Breast epithelium (tissue), 4 donors: ENCODE results near the gene FRMD4A. TPM values are rescaled to one million over a fixed set of nuclear protein-coding genes. Genes with fewer than 3 reads are reported as not detected.
A peak's percentile ranks its signal among the peaks of the same experiment; 100 is the strongest.
"Not testable (repeated sequence)": the region's sequence is repeated elsewhere in the genome, so short reads cannot be mapped to it uniquely, and the experiment has no call there.

ENCODE experiments used
- DNase-seq, 2 donors: peaks; one replicate each; pipeline ENCODE4 v3.0.0-alpha.2; 2019; ENCODE audit warnings: low spot score in 2 of 2
- H3K27ac ChIP-seq, 2 donors: fragments of 200-600 bp; sonication (generic) in 1 of 2; one replicate each; pipeline ENCODE4 v1.5.1; 2016 to 2019; ENCODE audit warnings: mild to moderate bottlenecking in 1 of 2
- H3K27me3 ChIP-seq, 2 donors: fragments of 200-600 bp; sonication (generic) in 1 of 2; one replicate each; pipeline versions ENCODE4 v1.5.1 to v1.6.0; 2017 to 2019; ENCODE audit warnings: control low read depth in 1 of 2, mild to moderate bottlenecking in 1 of 2
- H3K36me3 ChIP-seq: fragments of 200-600 bp; one replicate; pipeline ENCODE4 v1.5.1; 2019
- H3K4me1 ChIP-seq, 2 donors: fragments of 200-600 bp; sonication (generic); one replicate each; pipeline ENCODE4 v1.5.1; 2016 to 2019; ENCODE audit warnings: control low read depth in 1 of 2
- H3K4me3 ChIP-seq, 3 donors: fragments of 200-600 bp; sonication (generic); 1 replicate in 2 of 3; 2 replicates in 1 of 3; pipeline ENCODE4 v1.5.1; 2016 to 2019; ENCODE audit warnings: mild to moderate bottlenecking in 3 of 3, moderate library complexity in 2 of 3
- H3K9me3 ChIP-seq, 2 donors: fragments of 200-600 bp; sonication (generic) in 1 of 2; one replicate each; pipeline ENCODE4 v1.5.1; 2016 to 2019; ENCODE audit warnings: control low read depth in 1 of 2
- CTCF ChIP-seq, 3 donors: fragments of 450-650 bp; IDR thresholded peaks; one replicate each; pipeline ENCODE4 v1.5.1; 2016 to 2017; ENCODE audit warnings: antibody characterized with exemption in 3 of 3, mild to moderate bottlenecking in 3 of 3, moderate library complexity in 3 of 3
- POLR2A ChIP-seq: fragments of 450-650 bp; IDR thresholded peaks from one replicate; pipeline ENCODE4 v1.6.1; 2016; ENCODE audit warnings: antibody characterized with exemption, mild to moderate bottlenecking, moderate library complexity
- POLR2AphosphoS5 ChIP-seq, 3 donors: sonication (generic); formaldehyde crosslinking; IDR thresholded peaks; one replicate each; pipeline ENCODE4 v1.6.1; 2017; ENCODE audit warnings: antibody characterized with exemption in 3 of 3
- intact Hi-C: fragments of 100-400 bp; cut with DNase I; formaldehyde crosslinking; loops from one replicate; pipeline ENCODE4 v1.15.1; 2023; ENCODE audit warnings: low total_unique reads
- total RNA-seq, 3 donors: library from RNA; depleted of rRNA; stranded (reverse); fragments of >200 nt; gene quantifications; one replicate each; pipeline ENCODE4 v1.1.0, GENCODE V29; 2016

Gene FRMD4A
- total RNA-seq, 3 donors from 2014 or later = 27.5 to 107 (median 34.4) TPM

GRCh38 chr10:13831711-13832141 is 499.0 kb downstream of the FRMD4A start:
- Histone ChIP-seq H3K4me1 (no peaks in the 10 kb centered on the region), H3K36me3 (no peaks in the 10 kb centered on the region), H3K4me3 (no peak overlapping the region), H3K9me3 (no peaks in the 10 kb centered on the region), H3K27ac (peak overlapping the region in 1 of 2 donors; percentile 55), H3K27me3 (no peaks in the 10 kb centered on the region)
- no peak for TF ChIP-seq POLR2A
- TF ChIP-seq POLR2AphosphoS5 (IDR thresholded peaks at IDR 0.05) = peak in 1 of 3 donors; percentile 34
- intact Hi-C loops = no loop called here
- no peak for DNase-seq

DNA sequence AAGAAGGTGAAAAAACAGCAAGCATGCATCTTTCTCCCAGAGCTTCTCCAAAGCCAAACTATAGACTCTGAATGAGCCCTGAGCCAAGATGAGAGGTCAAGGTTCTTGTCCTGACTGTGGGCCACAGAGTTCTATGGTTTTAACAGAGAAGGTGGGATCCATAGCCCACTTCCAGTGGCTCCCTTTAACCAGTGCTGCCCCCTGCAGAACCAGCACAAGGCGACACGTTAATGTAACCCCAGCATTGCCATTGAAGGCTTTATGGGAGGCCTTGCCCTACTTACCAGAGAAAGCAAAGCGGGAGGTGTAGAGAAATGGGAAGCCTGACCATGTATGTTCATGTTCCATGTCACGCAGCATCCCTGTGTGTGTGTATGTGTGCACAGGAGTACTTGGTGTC is 500.3 kb downstream of the FRMD4A start:
- H3K4me3 ChIP-seq = no peak overlapping the region
- intact Hi-C loops = no loop called here
- H3K9me3 ChIP-seq = no peaks in the 10 kb centered on the region
- no peak for TF ChIP-seq POLR2AphosphoS5 (IDR thresholded peaks at IDR 0.05)
- no peak for TF ChIP-seq POLR2A
- no peak for TF ChIP-seq CTCF (IDR thresholded peaks at IDR 0.05)
- no peaks in the 10 kb centered on the region for H3K27me3 ChIP-seq
- H3K27ac ChIP-seq = no peak overlapping the region
- no peaks in the 10 kb centered on the region for H3K36me3 ChIP-seq
- H3K4me1 ChIP-seq = no peaks in the 10 kb centered on the region
- DNase-seq = no peak

- Histone ChIP-seq H3K27ac (no peak overlapping the region), H3K4me3 (no peak overlapping the region), H3K4me1 (no peaks in the 10 kb centered on the region), H3K9me3 (no peaks in the 10 kb centered on the region), H3K36me3 (no peaks in the 10 kb centered on the region), H3K27me3 (no peaks in the 10 kb centered on the region)
- intact Hi-C loops = no loop called here
- DNase-seq = no peak
- no peak for TF ChIP-seq CTCF (IDR thresholded peaks at IDR 0.05)
- no peak for TF ChIP-seq POLR2A
- no peak for TF ChIP-seq POLR2AphosphoS5 (IDR thresholded peaks at IDR 0.05)
Observed at GRCh38 chr10:13829790-13830189, 500.9 kb downstream of the FRMD4A start.

DNA sequence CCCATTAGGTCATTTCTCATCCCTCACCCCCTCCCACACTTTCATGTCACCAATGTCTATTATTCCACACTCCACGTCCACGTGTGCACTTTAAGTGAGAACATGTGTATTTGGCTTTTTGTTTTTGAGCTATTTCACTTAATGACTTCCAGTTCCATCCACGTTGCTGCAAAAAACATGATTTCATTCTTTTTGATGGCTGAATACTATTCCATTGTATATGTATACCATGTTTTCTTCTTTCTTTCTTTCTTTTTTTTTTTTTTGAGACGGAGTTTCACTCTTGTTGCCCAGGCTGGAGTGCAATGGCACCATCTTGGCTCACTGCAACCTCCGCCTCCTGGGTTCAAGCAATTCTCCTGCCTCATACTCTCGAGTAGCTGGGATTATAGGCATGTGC is 502.4 kb downstream of the FRMD4A start:
- H3K36me3 ChIP-seq, intact Hi-C loops, H3K27ac ChIP-seq, DNase-seq, H3K27me3 ChIP-seq, H3K4me1 ChIP-seq, H3K9me3 ChIP-seq, H3K4me3 ChIP-seq: not testable (repeated sequence)

DNA sequence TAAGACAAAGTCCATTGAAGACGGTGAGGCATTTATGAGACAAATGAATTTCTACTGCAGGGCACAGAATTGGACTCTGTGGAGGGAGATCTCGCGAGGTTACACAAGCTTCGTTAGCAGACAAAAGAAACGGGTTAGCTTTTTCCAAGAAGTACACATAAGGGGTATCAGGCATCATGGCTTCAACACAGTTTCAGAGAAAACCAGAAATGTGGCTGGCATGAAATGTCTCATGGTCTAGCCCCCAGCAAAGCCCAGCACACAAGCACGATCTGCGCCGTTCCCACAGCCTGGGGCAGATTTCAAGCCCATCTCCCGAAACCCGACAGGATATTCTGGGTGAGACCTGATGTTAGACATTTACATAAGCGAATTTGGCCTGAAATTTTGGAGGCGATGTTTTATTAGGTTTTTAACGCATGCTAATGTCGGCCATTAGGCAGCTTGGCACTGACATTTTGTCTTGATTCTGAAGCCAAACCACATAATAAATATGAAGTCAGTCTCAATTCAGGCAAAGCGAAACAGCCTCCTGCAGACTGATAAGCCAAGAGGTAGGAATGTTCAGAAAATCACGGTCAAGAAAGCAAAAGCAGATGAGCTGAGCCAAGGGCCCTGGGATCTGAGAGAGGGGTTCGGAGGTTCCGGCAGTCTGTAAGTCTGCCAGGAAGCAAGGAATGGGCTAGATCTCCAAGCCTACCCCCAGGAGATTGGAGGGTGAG is 503.5 kb downstream of the FRMD4A start:
- no peak for TF ChIP-seq POLR2AphosphoS5 (IDR thresholded peaks at IDR 0.05)
- no peaks in the 10 kb centered on the region for H3K36me3 ChIP-seq
- H3K27ac ChIP-seq = no peak overlapping the region
- no peaks in the 10 kb centered on the region for H3K9me3 ChIP-seq
- H3K4me1 ChIP-seq = no peaks in the 10 kb centered on the region
- H3K4me3 ChIP-seq = peak overlapping the region; percentile 26 to 47 (median 37)
- DNase-seq = no peak
- intact Hi-C loops = no loop called here
- H3K27me3 ChIP-seq = no peaks in the 10 kb centered on the region

GRCh38 chr10:13823709-13824405 is 506.9 kb downstream of the FRMD4A start:
- no peaks in the 10 kb centered on the region for H3K36me3 ChIP-seq
- no peaks in the 10 kb centered on the region for H3K4me1 ChIP-seq
- no peak for TF ChIP-seq POLR2A
- no peak for TF ChIP-seq POLR2AphosphoS5 (IDR thresholded peaks at IDR 0.05)
- no peak for TF ChIP-seq CTCF (IDR thresholded peaks at IDR 0.05)
- no peak overlapping the region for H3K4me3 ChIP-seq
- DNase-seq = no peak
- H3K27ac ChIP-seq = no peak overlapping the region
- no peaks in the 10 kb centered on the region for H3K9me3 ChIP-seq
- intact Hi-C loops = no loop called here
- peaks cover 0 to 7% of the 10 kb centered on the region in 2 donors for H3K27me3 ChIP-seq
